Measurements from ENCODE around the gene RPS18. TPM values are rescaled to one million over a fixed set of nuclear protein-coding genes. Genes with fewer than 3 reads are reported as not detected.
A peak's percentile ranks its signal among the peaks of the same experiment; 100 is the strongest.

RPS18 gene
- total and polyA plus RNA-seq, 9 of the 15 experiments (the other 6 are each of a cell fraction or from before 2014, with no cell fraction given) = 5,023 to 17,516 (median 8,131) TPM

GRCh38 chr6:33298773-33299236 lies 26.9 kb downstream of the RPS18 start, which contains the start of gene RGL2 (continued):
- TF ChIP-seq HDAC3 (IDR thresholded peaks at IDR 0.05; ENCODE audit: borderline replicate concordance, partially characterized antibody) (no peak), PRDM10 (IDR thresholded peaks at IDR 0.05; ENCODE audit: partially characterized antibody) (peak; percentile 71)

- DNase-seq (ENCODE audit: extremely low read depth in 1 of 4, low spot score in 3 of 4) (peak; percentile 90 to 98 (median 92)), ATAC-seq (peak; percentile 84), FAIRE-seq (peak; percentile 95)
- H3K9ac ChIP-seq (ENCODE audit: insufficient read depth in 1 of 2, low read depth in 2 of 2, low read length in 2 of 2) = peak overlapping the region; percentile 94 to 98
- intact Hi-C loops (cut with micrococcal nuclease) = loop anchor here (1.0 to 5.0 kb wide), 5 partner anchors 14 to 128 kb away; partner anchors contain the start of genes KIFC1 and PHF1
- peaks cover 11% of the 10 kb centered on the region; the same call in 1 of the 2 replicates for H4K20me1 ChIP-seq (replicated peaks; ENCODE audit: control insufficient read depth, insufficient read depth, low read length)
- ChIA-PET POLR2A (interaction anchor here (0.6 to 3.8 kb wide), 31 partner anchors 9 to 829 kb away, joined by 3 to 36 read pairs (median 4); partner anchors contain the start of genes B3GALT4, PFDN6, RPS18 and TAPBP), CTCF (ENCODE audit: low intra/inter-chr PET ratio) (interaction anchor here (0.7 to 2.4 kb wide), 2 partner anchors 19 to 126 kb away, joined by 4 to 20 read pairs; no protein-coding TSS in a partner anchor)
- peaks cover 3% of the 10 kb centered on the region for H3K9me1 ChIP-seq (ENCODE audit: control insufficient read depth, insufficient read depth, low read length)
- H3K4me1 ChIP-seq (replicated peaks in 1 of 2; ENCODE audit: control insufficient read depth in 2 of 2, insufficient read depth in 2 of 2, low read length in 2 of 2) = peaks cover 11 to 44% of the 10 kb centered on the region in 2 experiments
- in situ Hi-C loops (cut with MboI) = no loop called here
- no peaks in the 10 kb centered on the region for H3K27me3 ChIP-seq (ENCODE audit: control insufficient read depth in 2 of 2, insufficient read depth in 2 of 2, low read length in 2 of 2)
- peaks cover 54% of the 10 kb centered on the region for H3K36me3 ChIP-seq (ENCODE audit: control insufficient read depth, insufficient read depth, low read length)
- H3K4me2 ChIP-seq (ENCODE audit: insufficient read depth, low read length) = peak overlapping the region; percentile 95
- under 1% methylated on average over 54 of the region's 54 CpGs for WGBS (ENCODE audit: insufficient coverage, low coverage, missing lambda C conversion rate)
- H2AFZ ChIP-seq (ENCODE audit: low read depth, low read length) = peak overlapping the region; percentile 76
- peak overlapping the region; percentile 64 for H3K4me3 ChIP-seq
- peaks cover 50% of the 10 kb centered on the region for H3K79me2 ChIP-seq (ENCODE audit: control insufficient read depth, insufficient read depth, low read length)
- peak overlapping the region; percentile 94 for H3K27ac ChIP-seq (ENCODE audit: extremely low read depth, low read depth, low read length)
- TSS peak; percentile 87 for BruUV-seq (replicated peaks)
- no peaks in the 10 kb centered on the region for H3K9me3 ChIP-seq (replicated peaks; ENCODE audit: control insufficient read depth, insufficient read depth, low read depth, low read length)
- peak; percentile 61 to 65; a peak in 3 of 4 replicates for TF ChIP-seq SRF (CRISPR knock-in tag; IDR thresholded peaks at IDR 0.05)
- peak; percentile 79; the same call in 1 of the 2 replicates for TF ChIP-seq CHCHD3 (CRISPR knock-in tag; IDR thresholded peaks at IDR 0.05)
- no peak for TF ChIP-seq MCM3 (IDR thresholded peaks at IDR 0.05)
- TF ChIP-seq L3MBTL2 (IDR thresholded peaks at IDR 0.05) = peak; percentile 86; the same call in 1 of the 2 replicates
- TF ChIP-seq ZNF280A (IDR thresholded peaks at IDR 0.05; ENCODE audit: low read depth, partially characterized antibody) = no peak
- TF ChIP-seq SMAD4 (CRISPR knock-in tag; conservative IDR thresholded peaks at IDR 0.05) = peak; percentile 78
- peak; percentile 37 for TF ChIP-seq PHF20 (IDR thresholded peaks at IDR 0.05; ENCODE audit: partially characterized antibody)
- TF ChIP-seq CREB5 (CRISPR knock-in tag; IDR thresholded peaks at IDR 0.05) = no peak
These were observed 27.5 kb downstream of the RPS18 start for GRCh38 chr6:33299237-33299944.

All from K562 (cell line).